Measurements from ENCODE around the gene EWSR1. TPM values are rescaled to one million over a fixed set of nuclear protein-coding genes. Genes with fewer than 3 reads are reported as not detected.

EWSR1 gene
- total RNA-seq, 2 donors from 2014 or later: 109 to 175 TPM

GRCh38 chr22:29299136-29299900 is 31.2 kb downstream of the EWSR1 start:
- intact Hi-C loops (cut with DNase I): no loop called here
- DNase-seq: no peak
- ATAC-seq: no peak

GRCh38 chr22:29300467-29300806 is 32.4 kb downstream of the EWSR1 start:
- no peak for DNase-seq
- intact Hi-C loops (cut with DNase I): no loop called here
- ATAC-seq: no peak

GRCh38 chr22:29300807-29301601 is 32.9 kb downstream of the EWSR1 start:
- ATAC-seq: no peak
- no peak for DNase-seq
- intact Hi-C loops (cut with DNase I): no loop called here

- DNase-seq (no peak), ATAC-seq (no peak)
- intact Hi-C loops (cut with DNase I): no loop called here
Measured at GRCh38 chr22:29301716-29302401, 33.8 kb downstream of the EWSR1 start.

- ATAC-seq (no peak), DNase-seq (no peak)
- intact Hi-C loops (cut with DNase I): no loop called here
Measured at GRCh38 chr22:29302402-29302680, 34.3 kb downstream of the EWSR1 start.

GRCh38 chr22:29302681-29303465 is 34.8 kb downstream of the EWSR1 start:
- intact Hi-C loops (cut with DNase I): no loop called here
- no peak for DNase-seq
- no peak for ATAC-seq

- ATAC-seq (no peak), DNase-seq (no peak)
- intact Hi-C loops (cut with DNase I): loop anchor here in 1 of 2 donors (5.0 kb wide), 2 partner anchors 34 to 51 kb away; no protein-coding TSS in a partner anchor
Measured at GRCh38 chr22:29305836-29306174, 37.7 kb downstream of the EWSR1 start.

- intact Hi-C loops (cut with DNase I): loop anchor here in 1 of 2 donors (5.0 kb wide), 2 partner anchors 34 to 51 kb away; no protein-coding TSS in a partner anchor
- peak; percentile 72 to 77 for ATAC-seq
- peak; percentile 91 for DNase-seq
Measured at GRCh38 chr22:29306175-29306834, 38.2 kb downstream of the EWSR1 start, which contains the start of gene GAS2L1. TSS of gene GAS2L1 (plus strand) at chr22:29306650. CDS start at chr22:29308106, 1,456 bp downstream.

GRCh38 chr22:29306835-29307595 is 38.9 kb downstream of the EWSR1 start:
- intact Hi-C loops (cut with DNase I): loop anchor here in 1 of 2 donors (5.0 kb wide), 2 partner anchors 35 to 50 kb away; no protein-coding TSS in a partner anchor

GRCh38 chr22:29307596-29308147 is 39.6 kb downstream of the EWSR1 start:
- DNase-seq (no peak), ATAC-seq (no peak)
- intact Hi-C loops (cut with DNase I): loop anchor here in 1 of 2 donors (5.0 kb wide), 2 partner anchors 35 to 50 kb away; no protein-coding TSS in a partner anchor

More at GRCh38 chr22:29306835-29307595, 38.9 kb downstream of the EWSR1 start:
- DNase-seq: peak; percentile 90
- ATAC-seq: peak; percentile 74 to 81

GRCh38 chr22:29308148-29308790 is 40.2 kb downstream of the EWSR1 start:
- intact Hi-C loops (cut with DNase I): loop anchor here in 1 of 2 donors (5.0 kb wide), 2 partner anchors 36 to 49 kb away; no protein-coding TSS in a partner anchor
- DNase-seq (peak; percentile 39), ATAC-seq (no peak)

GRCh38 chr22:29308791-29309262 is 40.8 kb downstream of the EWSR1 start:
- DNase-seq (no peak), ATAC-seq (no peak)
- intact Hi-C loops (cut with DNase I): loop anchor here in 1 of 2 donors (5.0 kb wide), 2 partner anchors 37 to 48 kb away; no protein-coding TSS in a partner anchor

GRCh38 chr22:29309332-29310064 is 41.4 kb downstream of the EWSR1 start:
- ATAC-seq (peak in 1 of 2 donors; percentile 0), DNase-seq (peak; percentile 62)
- intact Hi-C loops (cut with DNase I): loop anchor here in 1 of 2 donors (5.0 kb wide), 2 partner anchors 37 to 48 kb away; no protein-coding TSS in a partner anchor

GRCh38 chr22:29310065-29310862 is 42.2 kb downstream of the EWSR1 start:
- intact Hi-C loops (cut with DNase I): no loop called here
- ATAC-seq: peak in 1 of 2 donors; percentile 0
- no peak for DNase-seq

GRCh38 chr22:29310863-29311339 is 42.8 kb downstream of the EWSR1 start:
- ATAC-seq: peak; percentile 70 to 74
- peak; percentile 96 for DNase-seq
- intact Hi-C loops (cut with DNase I): no loop called here
